ENCODE data around the gene SCGB3A2. TPM values are rescaled to one million over a fixed set of nuclear protein-coding genes. Genes with fewer than 3 reads are reported as not detected.
"Not testable (repeated sequence)": the region's sequence is repeated elsewhere in the genome, so short reads cannot be mapped to it uniquely, and the experiment has no call there.

SCGB3A2 gene
- total RNA-seq, 2 experiments from 2014 or later: not detected

DNA sequence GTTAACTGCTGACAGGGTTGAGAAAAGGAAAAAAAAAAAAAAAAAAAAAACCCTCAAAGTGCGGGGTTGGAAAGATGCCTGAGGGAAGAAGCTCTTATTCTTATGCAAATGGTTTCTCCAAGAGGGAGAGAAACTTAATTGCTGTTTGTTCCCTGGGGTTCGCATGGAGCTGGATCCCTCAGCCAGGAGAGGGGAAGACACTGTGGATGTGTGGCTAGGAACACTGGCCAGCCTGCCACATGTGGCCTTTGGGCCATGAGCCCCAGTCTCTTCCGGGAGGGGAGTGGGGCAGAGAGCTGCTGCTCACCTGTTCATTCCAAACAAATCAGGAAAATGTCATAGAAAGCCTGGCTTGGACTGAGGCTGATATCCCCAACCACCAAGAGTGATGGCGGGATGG, 9.4 kb upstream of the SCGB3A2 start:
- POLR2A ChIA-PET: interaction anchor here (0.7 kb wide), 1 partner anchor 440 kb away, joined by 5 read pairs; no protein-coding TSS in a partner anchor

DNA sequence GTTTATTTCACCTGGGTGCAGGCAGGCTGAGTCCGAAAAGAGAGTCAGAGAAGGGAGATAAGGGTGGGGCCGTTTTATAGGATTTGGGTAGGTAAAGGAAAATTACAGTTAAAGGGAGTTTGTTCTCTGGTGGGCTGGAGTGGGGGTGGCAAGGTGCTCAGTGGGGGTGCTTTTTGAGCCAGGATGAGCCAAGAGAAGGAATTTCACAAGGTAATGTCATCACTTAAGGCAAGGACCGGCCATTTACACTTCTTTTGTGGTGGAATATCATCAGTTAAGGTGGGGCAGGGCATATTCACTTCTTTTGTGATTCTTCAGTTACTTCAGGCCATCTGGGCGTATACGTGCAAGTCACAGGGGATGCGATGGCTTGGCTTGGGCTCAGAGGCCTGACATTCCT, 8.6 kb upstream of the SCGB3A2 start:
- H4K20me1 ChIP-seq (ENCODE audit: insufficient read depth, low read length); BruUV-seq (replicated peaks); H3K4me1 ChIP-seq (ENCODE audit: insufficient read depth, low read length, poor library complexity, severe bottlenecking); H3K4me3 ChIP-seq (ENCODE audit: low read depth, low read length, poor library complexity, severe bottlenecking); H3K4me2 ChIP-seq (ENCODE audit: low read length); POLR2A ChIA-PET; H3K79me2 ChIP-seq (ENCODE audit: insufficient read depth, low read depth, low read length); H3K36me3 ChIP-seq (ENCODE audit: insufficient read depth, low read length); DNase-seq (ENCODE audit: low spot score); H3K9me3 ChIP-seq (ENCODE audit: low read length); H3K27ac ChIP-seq (ENCODE audit: low read depth, low read length, poor library complexity, severe bottlenecking); H2AFZ ChIP-seq (ENCODE audit: low read length); intact Hi-C loops (cut with micrococcal nuclease; ENCODE audit: unreplicated experiment); CTCF ChIA-PET (ENCODE audit: unreplicated experiment); H3K9me2 ChIP-seq (ENCODE audit: insufficient read depth, low read length): not testable (repeated sequence)

More for the DNA sequence above, 9.4 kb upstream of the SCGB3A2 start:
- intact Hi-C loops (cut with micrococcal nuclease; ENCODE audit: unreplicated experiment): no loop called here
- Histone ChIP-seq H3K9me2 (ENCODE audit: insufficient read depth, low read length) (no peaks in the 10 kb centered on the region), H3K4me1 (ENCODE audit: insufficient read depth, low read length, poor library complexity, severe bottlenecking) (no peaks in the 10 kb centered on the region), H3K4me2 (ENCODE audit: low read length) (no peak overlapping the region), H3K27ac (ENCODE audit: low read depth, low read length, poor library complexity, severe bottlenecking) (no peak overlapping the region), H3K79me2 (ENCODE audit: insufficient read depth, low read depth, low read length) (no peaks in the 10 kb centered on the region), H3K36me3 (ENCODE audit: insufficient read depth, low read length) (no peaks in the 10 kb centered on the region), H2AFZ (ENCODE audit: low read length) (no peak overlapping the region), H4K20me1 (ENCODE audit: insufficient read depth, low read length) (no peaks in the 10 kb centered on the region), H3K4me3 (ENCODE audit: low read depth, low read length, poor library complexity, severe bottlenecking) (no peak overlapping the region), H3K9me3 (ENCODE audit: low read length) (no peaks in the 10 kb centered on the region)
- TF ChIP-seq, protein P1, sequence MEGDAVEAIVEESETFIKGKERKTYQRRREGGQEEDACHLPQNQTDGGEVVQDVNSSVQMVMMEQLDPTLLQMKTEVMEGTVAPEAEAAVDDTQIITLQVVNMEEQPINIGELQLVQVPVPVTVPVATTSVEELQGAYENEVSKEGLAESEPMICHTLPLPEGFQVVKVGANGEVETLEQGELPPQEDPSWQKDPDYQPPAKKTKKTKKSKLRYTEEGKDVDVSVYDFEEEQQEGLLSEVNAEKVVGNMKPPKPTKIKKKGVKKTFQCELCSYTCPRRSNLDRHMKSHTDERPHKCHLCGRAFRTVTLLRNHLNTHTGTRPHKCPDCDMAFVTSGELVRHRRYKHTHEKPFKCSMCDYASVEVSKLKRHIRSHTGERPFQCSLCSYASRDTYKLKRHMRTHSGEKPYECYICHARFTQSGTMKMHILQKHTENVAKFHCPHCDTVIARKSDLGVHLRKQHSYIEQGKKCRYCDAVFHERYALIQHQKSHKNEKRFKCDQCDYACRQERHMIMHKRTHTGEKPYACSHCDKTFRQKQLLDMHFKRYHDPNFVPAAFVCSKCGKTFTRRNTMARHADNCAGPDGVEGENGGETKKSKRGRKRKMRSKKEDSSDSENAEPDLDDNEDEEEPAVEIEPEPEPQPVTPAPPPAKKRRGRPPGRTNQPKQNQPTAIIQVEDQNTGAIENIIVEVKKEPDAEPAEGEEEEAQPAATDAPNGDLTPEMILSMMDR (conservative IDR thresholded peaks at IDR 0.05; ENCODE audit: low read length): no peak
- DNase-seq (ENCODE audit: low spot score): no peak
- BruUV-seq (replicated peaks): no TSS peak
- CTCF ChIA-PET (ENCODE audit: unreplicated experiment): no interaction called here

DNA sequence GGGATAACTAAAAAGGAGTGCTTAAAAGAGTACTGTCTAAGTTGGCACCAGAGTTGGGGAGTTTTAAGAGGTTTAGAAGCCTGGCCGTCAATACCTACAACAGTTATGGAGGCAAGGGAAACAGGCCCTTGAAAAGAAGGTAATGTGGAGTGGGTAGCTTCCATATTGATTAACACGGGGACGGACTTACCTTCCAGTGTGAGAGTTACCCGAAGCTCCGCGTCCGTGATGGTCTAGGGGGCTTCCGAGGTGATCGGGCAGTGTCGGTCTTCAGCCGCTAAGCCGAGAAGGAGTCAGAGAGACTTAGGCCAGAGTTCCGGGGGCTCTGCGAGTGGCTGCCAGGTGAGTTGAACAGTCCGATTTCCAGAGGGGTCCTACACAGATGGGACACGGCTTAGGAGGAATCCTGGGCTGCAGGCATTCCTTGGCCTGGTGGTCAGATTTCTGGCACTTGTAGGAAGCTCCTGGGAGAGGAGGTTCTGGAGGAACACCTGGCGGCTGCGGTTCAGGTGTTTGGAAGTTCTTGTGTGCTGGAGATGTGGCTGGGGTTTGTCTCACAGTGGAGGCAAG, 6.4 kb upstream of the SCGB3A2 start:
- not testable (repeated sequence) for BruUV-seq (replicated peaks)

DNA sequence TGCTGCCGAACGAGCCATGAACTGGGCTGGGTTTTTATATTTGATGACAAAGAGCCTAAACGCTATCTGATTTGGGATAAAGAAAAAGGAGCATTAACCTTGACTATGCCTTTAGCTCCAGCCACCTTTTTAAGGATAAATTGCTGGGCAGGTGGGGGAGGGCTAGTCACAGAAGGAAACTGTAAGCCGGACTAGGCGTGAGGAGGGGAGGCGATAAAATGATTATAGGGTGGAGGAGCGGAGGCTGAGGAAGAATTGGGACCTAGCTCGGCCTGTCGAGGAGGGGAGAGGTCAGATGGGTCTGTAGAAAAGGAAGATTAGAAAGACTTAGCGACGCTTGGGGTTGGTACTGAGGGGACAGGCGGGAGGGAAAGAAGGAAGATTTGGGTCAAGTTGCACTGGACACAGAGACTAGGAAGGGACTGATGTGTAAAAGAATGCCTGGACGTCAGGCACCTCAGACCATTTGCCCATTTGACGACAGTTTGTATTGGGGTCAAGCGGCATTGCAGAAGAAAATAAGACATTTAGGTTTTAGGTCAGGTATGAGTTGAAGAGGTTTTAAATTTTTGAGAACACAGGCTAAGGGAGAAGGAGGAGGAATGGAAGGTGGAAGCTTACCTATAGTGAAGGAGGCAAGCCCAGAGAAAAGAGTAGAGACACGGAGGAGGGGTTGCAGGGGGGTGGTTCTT, 5.6 kb upstream of the SCGB3A2 start:
- DNase-seq (ENCODE audit: low spot score); BruUV-seq (replicated peaks); intact Hi-C loops (cut with micrococcal nuclease; ENCODE audit: unreplicated experiment); H3K9me3 ChIP-seq (ENCODE audit: low read length); H3K9me2 ChIP-seq (ENCODE audit: insufficient read depth, low read length); H2AFZ ChIP-seq (ENCODE audit: low read length); CTCF ChIA-PET (ENCODE audit: unreplicated experiment); H3K36me3 ChIP-seq (ENCODE audit: insufficient read depth, low read length); H3K4me1 ChIP-seq (ENCODE audit: insufficient read depth, low read length, poor library complexity, severe bottlenecking); POLR2A ChIA-PET; H3K27ac ChIP-seq (ENCODE audit: low read depth, low read length, poor library complexity, severe bottlenecking); H3K4me3 ChIP-seq (ENCODE audit: low read depth, low read length, poor library complexity, severe bottlenecking); H3K4me2 ChIP-seq (ENCODE audit: low read length); H3K79me2 ChIP-seq (ENCODE audit: insufficient read depth, low read depth, low read length); H4K20me1 ChIP-seq (ENCODE audit: insufficient read depth, low read length): not testable (repeated sequence)

More for the DNA sequence above, 6.4 kb upstream of the SCGB3A2 start:
- intact Hi-C loops (cut with micrococcal nuclease; ENCODE audit: unreplicated experiment); H2AFZ ChIP-seq (ENCODE audit: low read length); H4K20me1 ChIP-seq (ENCODE audit: insufficient read depth, low read length); H3K4me3 ChIP-seq (ENCODE audit: low read depth, low read length, poor library complexity, severe bottlenecking); CTCF ChIA-PET (ENCODE audit: unreplicated experiment); POLR2A ChIA-PET; H3K4me1 ChIP-seq (ENCODE audit: insufficient read depth, low read length, poor library complexity, severe bottlenecking); H3K4me2 ChIP-seq (ENCODE audit: low read length); H3K9me3 ChIP-seq (ENCODE audit: low read length); H3K79me2 ChIP-seq (ENCODE audit: insufficient read depth, low read depth, low read length); DNase-seq (ENCODE audit: low spot score); H3K9me2 ChIP-seq (ENCODE audit: insufficient read depth, low read length); H3K27ac ChIP-seq (ENCODE audit: low read depth, low read length, poor library complexity, severe bottlenecking); H3K36me3 ChIP-seq (ENCODE audit: insufficient read depth, low read length): not testable (repeated sequence)

DNA sequence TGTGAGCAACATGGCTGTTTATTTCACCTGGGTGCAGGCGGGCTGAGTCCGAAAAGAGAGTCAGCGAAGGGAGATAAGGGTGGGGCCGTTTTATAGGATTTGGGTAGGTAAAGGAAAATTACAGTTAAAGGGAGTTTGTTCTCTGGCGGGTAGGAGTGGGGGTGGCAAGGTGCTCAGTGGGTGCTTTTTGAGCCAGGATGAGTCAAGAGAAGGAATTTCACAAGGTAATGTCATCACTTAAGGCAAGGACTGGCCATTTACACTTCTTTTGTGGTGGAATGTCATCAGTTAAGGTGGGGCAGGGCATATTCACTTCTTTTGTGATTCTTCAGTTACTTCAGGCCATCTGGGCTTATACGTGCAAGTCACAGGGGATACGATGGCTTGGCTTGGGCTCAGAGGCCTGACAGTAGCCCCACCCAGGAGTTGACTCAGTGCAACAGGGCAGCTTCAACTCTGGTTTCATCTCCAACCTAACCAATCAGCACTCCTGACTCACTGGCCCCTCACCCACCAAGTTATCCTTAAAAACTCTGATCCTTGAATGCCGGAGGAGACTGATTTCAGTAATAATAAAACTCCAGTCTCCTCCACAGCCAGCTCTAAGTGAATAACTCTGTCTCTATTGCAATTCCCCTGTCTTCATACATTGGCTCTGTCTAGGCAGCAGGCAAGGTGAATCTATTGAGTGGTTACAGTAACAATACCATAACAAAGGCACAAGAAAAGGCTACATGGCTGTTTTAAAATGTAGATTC, 4.2 kb upstream of the SCGB3A2 start:
- CTCF ChIA-PET (ENCODE audit: unreplicated experiment); POLR2A ChIA-PET; BruUV-seq (replicated peaks); H3K4me3 ChIP-seq (ENCODE audit: low read depth, low read length, poor library complexity, severe bottlenecking); intact Hi-C loops (cut with micrococcal nuclease; ENCODE audit: unreplicated experiment); DNase-seq (ENCODE audit: low spot score); H3K4me1 ChIP-seq (ENCODE audit: insufficient read depth, low read length, poor library complexity, severe bottlenecking); H3K9me3 ChIP-seq (ENCODE audit: low read length); H3K27ac ChIP-seq (ENCODE audit: low read depth, low read length, poor library complexity, severe bottlenecking); H3K9me2 ChIP-seq (ENCODE audit: insufficient read depth, low read length); H2AFZ ChIP-seq (ENCODE audit: low read length); H3K4me2 ChIP-seq (ENCODE audit: low read length); H4K20me1 ChIP-seq (ENCODE audit: insufficient read depth, low read length); H3K36me3 ChIP-seq (ENCODE audit: insufficient read depth, low read length); H3K79me2 ChIP-seq (ENCODE audit: insufficient read depth, low read depth, low read length): not testable (repeated sequence)
